ENCODE measurements around the gene CREB5.

The CREB5 gene

GRCh38 chr7:28418966-28419365 lies 6.6 kb downstream of the CREB5 start:
- no peak overlapping the region for H3K27ac ChIP-seq (ENCODE audit: low read length)
- no peak overlapping the region for H3K9ac ChIP-seq (ENCODE audit: low read length in 2 of 2)
- no peaks in the 10 kb centered on the region for H3K36me3 ChIP-seq (ENCODE audit: control insufficient read depth in 2 of 2, insufficient read depth in 2 of 2, low read length in 2 of 2)
- no peaks in the 10 kb centered on the region for H3K27me3 ChIP-seq (ENCODE audit: control insufficient read depth in 1 of 2, insufficient read depth in 2 of 2, low read length in 2 of 2)
- H3K9me3 ChIP-seq (ENCODE audit: control insufficient read depth in 2 of 2, low read length in 2 of 2): no peaks in the 10 kb centered on the region
- H3K4me1 ChIP-seq (ENCODE audit: control insufficient read depth, insufficient read depth, low read length): no peaks in the 10 kb centered on the region
- H3K4me3 ChIP-seq (ENCODE audit: low read length in 2 of 2): no peak overlapping the region

DNA sequence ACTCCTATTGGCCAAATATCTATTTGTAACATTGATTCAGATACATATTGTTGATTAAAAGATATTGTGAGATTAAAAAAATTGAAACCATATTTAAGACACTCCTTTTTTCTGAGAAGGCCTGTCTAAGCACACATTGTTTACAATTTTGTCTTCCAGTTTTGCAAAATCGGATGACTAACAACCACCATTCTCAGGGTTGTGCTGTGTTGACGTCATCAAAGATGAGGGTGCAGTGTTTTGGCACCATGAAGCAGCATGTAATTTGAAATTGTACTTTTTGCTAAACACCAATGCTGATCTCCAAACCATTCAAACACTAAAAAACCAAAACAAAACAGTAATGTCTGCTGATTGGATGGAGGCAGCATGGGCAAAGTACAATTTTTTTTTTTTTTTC lies 7.4 kb downstream of the CREB5 start:
- no peak overlapping the region for H3K27ac ChIP-seq (ENCODE audit: low read length)
- H3K9me3 ChIP-seq (ENCODE audit: control insufficient read depth in 2 of 2, low read length in 2 of 2): no peaks in the 10 kb centered on the region
- H3K36me3 ChIP-seq (ENCODE audit: control insufficient read depth in 2 of 2, insufficient read depth in 2 of 2, low read length in 2 of 2): no peaks in the 10 kb centered on the region
- no peak overlapping the region for H3K4me3 ChIP-seq (ENCODE audit: low read length in 2 of 2)
- no peaks in the 10 kb centered on the region for H3K4me1 ChIP-seq (ENCODE audit: control insufficient read depth, insufficient read depth, low read length)
- no peaks in the 10 kb centered on the region for H3K27me3 ChIP-seq (ENCODE audit: control insufficient read depth in 1 of 2, insufficient read depth in 2 of 2, low read length in 2 of 2)
- no peak overlapping the region for H3K9ac ChIP-seq (ENCODE audit: low read length in 2 of 2)

- H3K27me3 ChIP-seq (ENCODE audit: control insufficient read depth in 1 of 2, insufficient read depth in 2 of 2, low read length in 2 of 2): no peaks in the 10 kb centered on the region
- no peak overlapping the region for H3K27ac ChIP-seq (ENCODE audit: low read length)
- no peaks in the 10 kb centered on the region for H3K36me3 ChIP-seq (ENCODE audit: control insufficient read depth in 2 of 2, insufficient read depth in 2 of 2, low read length in 2 of 2)
- H3K4me1 ChIP-seq (ENCODE audit: control insufficient read depth, insufficient read depth, low read length): no peaks in the 10 kb centered on the region
- H3K9ac ChIP-seq (ENCODE audit: low read length in 2 of 2): no peak overlapping the region
- H3K9me3 ChIP-seq (ENCODE audit: control insufficient read depth in 2 of 2, low read length in 2 of 2): no peaks in the 10 kb centered on the region
- no peak overlapping the region for H3K4me3 ChIP-seq (ENCODE audit: low read length in 2 of 2)
These were observed 10.8 kb downstream of the CREB5 start for GRCh38 chr7:28423112-28423511.

DNA sequence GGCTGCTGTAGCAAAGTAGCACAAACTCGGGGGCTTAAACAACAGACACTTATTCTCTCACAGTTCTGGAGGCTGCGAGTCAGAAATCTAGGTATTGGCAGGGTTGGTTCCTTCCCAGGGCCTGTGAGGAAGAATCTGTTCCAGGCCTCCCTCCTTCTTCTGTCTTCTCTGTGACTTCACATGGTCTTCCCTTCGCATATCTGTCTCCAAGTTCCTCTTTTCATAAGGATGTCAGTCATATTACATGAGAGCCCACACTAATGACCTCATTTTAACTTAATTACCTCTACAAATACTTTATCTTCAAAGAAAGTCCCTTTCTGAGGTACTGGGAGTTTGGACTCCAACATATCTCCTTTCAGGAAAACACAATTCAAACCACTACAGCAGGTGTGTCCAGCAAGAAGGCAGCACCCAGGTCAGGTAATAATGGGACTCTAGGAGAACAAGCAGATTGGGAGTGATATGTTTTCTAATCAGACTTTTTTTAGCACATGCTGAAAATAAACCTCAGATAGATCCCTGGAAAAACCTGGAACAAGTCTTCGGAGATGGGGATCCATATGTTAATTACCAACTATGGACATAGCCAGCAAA lies 11.7 kb downstream of the CREB5 start:
- H3K27me3 ChIP-seq (ENCODE audit: control insufficient read depth in 1 of 2, insufficient read depth in 2 of 2, low read length in 2 of 2): no peaks in the 10 kb centered on the region
- H3K4me3 ChIP-seq (ENCODE audit: low read length in 2 of 2): no peak overlapping the region
- H3K27ac ChIP-seq (ENCODE audit: low read length): no peak overlapping the region
- no peaks in the 10 kb centered on the region for H3K4me1 ChIP-seq (ENCODE audit: control insufficient read depth, insufficient read depth, low read length)
- H3K9me3 ChIP-seq (ENCODE audit: control insufficient read depth in 2 of 2, low read length in 2 of 2): no peaks in the 10 kb centered on the region
- no peak overlapping the region for H3K9ac ChIP-seq (ENCODE audit: low read length in 2 of 2)
- no peaks in the 10 kb centered on the region for H3K36me3 ChIP-seq (ENCODE audit: control insufficient read depth in 2 of 2, insufficient read depth in 2 of 2, low read length in 2 of 2)

- Histone ChIP-seq H3K27me3 (ENCODE audit: control insufficient read depth in 1 of 2, insufficient read depth in 2 of 2, low read length in 2 of 2) (no peaks in the 10 kb centered on the region), H3K9me3 (ENCODE audit: control insufficient read depth in 2 of 2, low read length in 2 of 2) (no peaks in the 10 kb centered on the region), H3K9ac (ENCODE audit: low read length in 2 of 2) (no peak overlapping the region), H3K4me1 (ENCODE audit: control insufficient read depth, insufficient read depth, low read length) (no peaks in the 10 kb centered on the region), H3K36me3 (ENCODE audit: control insufficient read depth in 2 of 2, insufficient read depth in 2 of 2, low read length in 2 of 2) (no peaks in the 10 kb centered on the region), H3K27ac (ENCODE audit: low read length) (no peak overlapping the region), H3K4me3 (ENCODE audit: low read length in 2 of 2) (no peak overlapping the region)
These were observed 13.2 kb downstream of the CREB5 start for GRCh38 chr7:28425496-28425895.

DNA sequence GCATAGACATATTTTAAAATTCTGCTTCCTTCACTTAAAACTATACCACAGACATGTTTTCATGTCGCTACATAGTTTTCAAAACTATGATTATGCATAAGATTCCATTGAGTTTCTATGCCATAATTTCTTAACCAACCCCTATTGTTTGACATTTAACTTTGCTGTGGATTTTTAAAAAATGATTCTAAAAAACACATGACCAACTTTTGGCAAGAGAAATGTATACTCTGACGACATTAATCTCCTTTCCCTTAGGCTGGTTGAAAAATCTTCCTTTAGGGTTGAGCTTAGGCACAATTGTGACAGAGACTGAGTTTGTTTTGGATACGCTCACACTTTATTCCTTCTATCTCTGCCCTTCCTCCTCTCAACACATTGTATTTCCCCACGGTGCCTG lies 14.9 kb downstream of the CREB5 start:
- no peak overlapping the region for H3K9ac ChIP-seq (ENCODE audit: low read length in 2 of 2)
- no peaks in the 10 kb centered on the region for H3K4me1 ChIP-seq (ENCODE audit: control insufficient read depth, insufficient read depth, low read length)
- no peaks in the 10 kb centered on the region for H3K36me3 ChIP-seq (ENCODE audit: control insufficient read depth in 2 of 2, insufficient read depth in 2 of 2, low read length in 2 of 2)
- H3K9me3 ChIP-seq (ENCODE audit: control insufficient read depth in 2 of 2, low read length in 2 of 2): no peaks in the 10 kb centered on the region
- H3K27ac ChIP-seq (ENCODE audit: low read length): no peak overlapping the region
- H3K27me3 ChIP-seq (ENCODE audit: control insufficient read depth in 1 of 2, insufficient read depth in 2 of 2, low read length in 2 of 2): no peaks in the 10 kb centered on the region
- H3K4me3 ChIP-seq (ENCODE audit: low read length in 2 of 2): no peak overlapping the region

DNA sequence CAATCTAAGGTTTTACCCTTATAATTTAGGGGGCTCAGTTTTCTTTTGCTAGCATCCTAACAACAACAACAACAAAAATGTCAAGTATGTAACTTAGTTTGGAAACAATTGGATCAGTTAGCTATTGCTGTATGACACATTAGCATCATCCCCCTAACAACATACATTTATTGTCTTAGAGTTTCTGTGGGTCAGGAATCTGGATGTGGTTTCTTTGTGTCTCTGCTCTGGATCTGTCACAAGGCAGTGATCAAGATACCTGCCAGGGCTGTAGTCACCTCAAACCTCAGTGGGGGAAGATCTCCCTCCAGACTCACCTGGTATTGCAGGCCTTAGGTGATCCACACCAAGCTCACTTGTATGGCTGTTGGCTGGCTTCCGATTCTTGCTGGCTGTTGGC lies 18.3 kb downstream of the CREB5 start:
- Histone ChIP-seq H3K4me1 (ENCODE audit: control insufficient read depth, insufficient read depth, low read length) (no peaks in the 10 kb centered on the region), H3K4me3 (ENCODE audit: low read length in 2 of 2) (no peak overlapping the region), H3K27ac (ENCODE audit: low read length) (no peak overlapping the region)

GRCh38 chr7:28432105-28432504 lies 19.8 kb downstream of the CREB5 start:
- Histone ChIP-seq H3K27ac (ENCODE audit: low read length) (no peak overlapping the region), H3K4me1 (ENCODE audit: control insufficient read depth, insufficient read depth, low read length) (no peaks in the 10 kb centered on the region), H3K4me3 (ENCODE audit: low read length in 2 of 2) (no peak overlapping the region), H3K9ac (ENCODE audit: low read length in 2 of 2) (no peak overlapping the region), H3K27me3 (ENCODE audit: control insufficient read depth in 1 of 2, insufficient read depth in 2 of 2, low read length in 2 of 2) (no peaks in the 10 kb centered on the region), H3K36me3 (ENCODE audit: control insufficient read depth in 2 of 2, insufficient read depth in 2 of 2, low read length in 2 of 2) (no peaks in the 10 kb centered on the region), H3K9me3 (ENCODE audit: control insufficient read depth in 2 of 2, low read length in 2 of 2) (no peaks in the 10 kb centered on the region)

More for the DNA sequence above, 18.3 kb downstream of the CREB5 start:
- Histone ChIP-seq H3K9me3 (ENCODE audit: control insufficient read depth in 2 of 2, low read length in 2 of 2) (no peaks in the 10 kb centered on the region), H3K27me3 (ENCODE audit: control insufficient read depth in 1 of 2, insufficient read depth in 2 of 2, low read length in 2 of 2) (no peaks in the 10 kb centered on the region), H3K9ac (ENCODE audit: low read length in 2 of 2) (no peak overlapping the region), H3K36me3 (ENCODE audit: control insufficient read depth in 2 of 2, insufficient read depth in 2 of 2, low read length in 2 of 2) (no peaks in the 10 kb centered on the region)

DNA sequence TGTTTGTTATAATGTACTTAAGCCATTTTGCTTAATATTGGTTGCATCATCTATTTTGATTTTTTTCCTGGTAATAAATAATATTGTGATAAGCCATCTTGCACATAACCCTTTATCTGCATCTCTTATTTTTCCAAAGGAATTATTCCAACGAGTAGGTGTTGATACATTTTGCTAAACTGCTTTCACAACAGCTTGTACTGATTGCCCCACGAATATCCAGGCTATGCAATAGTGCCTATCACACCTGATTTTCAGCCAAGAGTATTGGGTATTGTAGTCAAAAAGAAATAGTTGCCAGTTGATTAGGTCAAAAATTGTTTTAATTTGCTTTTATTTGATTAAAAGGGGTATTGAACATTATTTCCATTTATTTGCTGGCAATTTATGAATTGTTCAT lies 20.7 kb downstream of the CREB5 start:
- no peaks in the 10 kb centered on the region for H3K4me1 ChIP-seq (ENCODE audit: control insufficient read depth, insufficient read depth, low read length)
- no peaks in the 10 kb centered on the region for H3K36me3 ChIP-seq (ENCODE audit: control insufficient read depth in 2 of 2, insufficient read depth in 2 of 2, low read length in 2 of 2)
- no peak overlapping the region for H3K9ac ChIP-seq (ENCODE audit: low read length in 2 of 2)
- no peak overlapping the region for H3K27ac ChIP-seq (ENCODE audit: low read length)
- no peaks in the 10 kb centered on the region for H3K9me3 ChIP-seq (ENCODE audit: control insufficient read depth in 2 of 2, low read length in 2 of 2)
- no peak overlapping the region for H3K4me3 ChIP-seq (ENCODE audit: low read length in 2 of 2)
- H3K27me3 ChIP-seq (ENCODE audit: control insufficient read depth in 1 of 2, insufficient read depth in 2 of 2, low read length in 2 of 2): no peaks in the 10 kb centered on the region

- Histone ChIP-seq H3K27me3 (ENCODE audit: control insufficient read depth in 1 of 2, insufficient read depth in 2 of 2, low read length in 2 of 2) (no peaks in the 10 kb centered on the region), H3K4me3 (ENCODE audit: low read length in 2 of 2) (no peak overlapping the region), H3K36me3 (ENCODE audit: control insufficient read depth in 2 of 2, insufficient read depth in 2 of 2, low read length in 2 of 2) (no peaks in the 10 kb centered on the region), H3K27ac (ENCODE audit: low read length) (no peak overlapping the region), H3K9ac (ENCODE audit: low read length in 2 of 2) (no peak overlapping the region), H3K9me3 (ENCODE audit: control insufficient read depth in 2 of 2, low read length in 2 of 2) (no peaks in the 10 kb centered on the region), H3K4me1 (ENCODE audit: control insufficient read depth, insufficient read depth, low read length) (no peaks in the 10 kb centered on the region)
These were observed 21.4 kb downstream of the CREB5 start for GRCh38 chr7:28433699-28434219.

- H3K9ac ChIP-seq (ENCODE audit: low read length in 2 of 2): no peak overlapping the region
These were observed 22.2 kb downstream of the CREB5 start for GRCh38 chr7:28434510-28434909.

More at GRCh38 chr7:28434510-28434909, 22.2 kb downstream of the CREB5 start:
- Histone ChIP-seq H3K36me3 (ENCODE audit: control insufficient read depth in 2 of 2, insufficient read depth in 2 of 2, low read length in 2 of 2) (no peaks in the 10 kb centered on the region), H3K4me1 (ENCODE audit: control insufficient read depth, insufficient read depth, low read length) (no peaks in the 10 kb centered on the region), H3K27me3 (ENCODE audit: control insufficient read depth in 1 of 2, insufficient read depth in 2 of 2, low read length in 2 of 2) (no peaks in the 10 kb centered on the region), H3K27ac (ENCODE audit: low read length) (no peak overlapping the region), H3K4me3 (ENCODE audit: low read length in 2 of 2) (no peak overlapping the region), H3K9me3 (ENCODE audit: control insufficient read depth in 2 of 2, low read length in 2 of 2) (no peaks in the 10 kb centered on the region)

Measured in stomach smooth muscle (tissue), 2 donors.